ENCODE measurements around the gene BBS1.

The BBS1 gene

GRCh38 chr11:66484806-66485380 is 25.5 kb upstream of the BBS1 start:
- H3K27me3 ChIP-seq (ENCODE audit: insufficient read depth, low read length), result no peaks in the 10 kb centered on the region
- peaks cover 4% of the 10 kb centered on the region for H3K4me1 ChIP-seq (ENCODE audit: insufficient read depth, low read length)
- peaks cover 26% of the 10 kb centered on the region for H3K36me3 ChIP-seq (ENCODE audit: insufficient read depth, low read length)
- no peak overlapping the region for H2AFZ ChIP-seq (ENCODE audit: low read depth, low read length)
- no peak overlapping the region for H3K4me3 ChIP-seq (ENCODE audit: low read length)
- H3K9me3 ChIP-seq (ENCODE audit: low read length), result no peaks in the 10 kb centered on the region

- H3K4me3 ChIP-seq (ENCODE audit: low read length), result no peak overlapping the region
- no peaks in the 10 kb centered on the region for H3K27me3 ChIP-seq (ENCODE audit: insufficient read depth, low read length)
- no peak overlapping the region for H2AFZ ChIP-seq (ENCODE audit: low read depth, low read length)
- H3K4me1 ChIP-seq (ENCODE audit: insufficient read depth, low read length), result no peaks in the 10 kb centered on the region
- H3K9me3 ChIP-seq (ENCODE audit: low read length), result no peaks in the 10 kb centered on the region
- H3K36me3 ChIP-seq (ENCODE audit: insufficient read depth, low read length), result peaks cover 44% of the 10 kb centered on the region
Measured at GRCh38 chr11:66488957-66489356, 21.5 kb upstream of the BBS1 start.

GRCh38 chr11:66489636-66490035 is 20.8 kb upstream of the BBS1 start:
- Histone ChIP-seq H2AFZ (ENCODE audit: low read depth, low read length) (no peak overlapping the region), H3K4me3 (ENCODE audit: low read length) (no peak overlapping the region), H3K4me1 (ENCODE audit: insufficient read depth, low read length) (no peaks in the 10 kb centered on the region), H3K27me3 (ENCODE audit: insufficient read depth, low read length) (no peaks in the 10 kb centered on the region), H3K36me3 (ENCODE audit: insufficient read depth, low read length) (peaks cover 45% of the 10 kb centered on the region), H3K9me3 (ENCODE audit: low read length) (no peaks in the 10 kb centered on the region)

GRCh38 chr11:66491315-66491935 is 19.0 kb upstream of the BBS1 start:
- H3K4me3 ChIP-seq (ENCODE audit: low read length), result no peak overlapping the region
- H3K36me3 ChIP-seq (ENCODE audit: insufficient read depth, low read length), result peaks cover 53% of the 10 kb centered on the region
- no peaks in the 10 kb centered on the region for H3K9me3 ChIP-seq (ENCODE audit: low read length)
- H3K27me3 ChIP-seq (ENCODE audit: insufficient read depth, low read length), result no peaks in the 10 kb centered on the region
- H2AFZ ChIP-seq (ENCODE audit: low read depth, low read length), result no peak overlapping the region
- H3K4me1 ChIP-seq (ENCODE audit: insufficient read depth, low read length), result no peaks in the 10 kb centered on the region

- Histone ChIP-seq H3K27me3 (ENCODE audit: insufficient read depth, low read length) (no peaks in the 10 kb centered on the region), H2AFZ (ENCODE audit: low read depth, low read length) (no peak overlapping the region), H3K9me3 (ENCODE audit: low read length) (no peaks in the 10 kb centered on the region), H3K36me3 (ENCODE audit: insufficient read depth, low read length) (peaks cover 53% of the 10 kb centered on the region), H3K4me3 (ENCODE audit: low read length) (no peak overlapping the region), H3K4me1 (ENCODE audit: insufficient read depth, low read length) (no peaks in the 10 kb centered on the region)
Measured at GRCh38 chr11:66492161-66492865, 18.1 kb upstream of the BBS1 start.

GRCh38 chr11:66493130-66493529 is 17.3 kb upstream of the BBS1 start:
- Histone ChIP-seq H2AFZ (ENCODE audit: low read depth, low read length) (no peak overlapping the region), H3K27me3 (ENCODE audit: insufficient read depth, low read length) (no peaks in the 10 kb centered on the region), H3K36me3 (ENCODE audit: insufficient read depth, low read length) (peaks cover 50% of the 10 kb centered on the region), H3K4me1 (ENCODE audit: insufficient read depth, low read length) (no peaks in the 10 kb centered on the region), H3K4me3 (ENCODE audit: low read length) (no peak overlapping the region), H3K9me3 (ENCODE audit: low read length) (no peaks in the 10 kb centered on the region)

GRCh38 chr11:66494458-66494857 is 16.0 kb upstream of the BBS1 start:
- H3K4me1 ChIP-seq (ENCODE audit: insufficient read depth, low read length), result no peaks in the 10 kb centered on the region
- no peak overlapping the region for H2AFZ ChIP-seq (ENCODE audit: low read depth, low read length)
- no peak overlapping the region for H3K4me3 ChIP-seq (ENCODE audit: low read length)
- H3K27me3 ChIP-seq (ENCODE audit: insufficient read depth, low read length), result no peaks in the 10 kb centered on the region
- peaks cover 56% of the 10 kb centered on the region for H3K36me3 ChIP-seq (ENCODE audit: insufficient read depth, low read length)
- no peaks in the 10 kb centered on the region for H3K9me3 ChIP-seq (ENCODE audit: low read length)

- H3K36me3 ChIP-seq (ENCODE audit: insufficient read depth, low read length), result peaks cover 56% of the 10 kb centered on the region
- H3K4me3 ChIP-seq (ENCODE audit: low read length), result no peak overlapping the region
- H3K4me1 ChIP-seq (ENCODE audit: insufficient read depth, low read length), result no peaks in the 10 kb centered on the region
- no peaks in the 10 kb centered on the region for H3K9me3 ChIP-seq (ENCODE audit: low read length)
- H2AFZ ChIP-seq (ENCODE audit: low read depth, low read length), result no peak overlapping the region
- no peaks in the 10 kb centered on the region for H3K27me3 ChIP-seq (ENCODE audit: insufficient read depth, low read length)
Measured at GRCh38 chr11:66494935-66495334, 15.5 kb upstream of the BBS1 start.

GRCh38 chr11:66495401-66495854 is 15.0 kb upstream of the BBS1 start:
- Histone ChIP-seq H3K27me3 (ENCODE audit: insufficient read depth, low read length) (no peaks in the 10 kb centered on the region), H3K4me3 (ENCODE audit: low read length) (no peak overlapping the region), H2AFZ (ENCODE audit: low read depth, low read length) (no peak overlapping the region), H3K4me1 (ENCODE audit: insufficient read depth, low read length) (no peaks in the 10 kb centered on the region), H3K9me3 (ENCODE audit: low read length) (no peaks in the 10 kb centered on the region), H3K36me3 (ENCODE audit: insufficient read depth, low read length) (peaks cover 56% of the 10 kb centered on the region)

- Histone ChIP-seq H3K9me3 (ENCODE audit: low read length) (no peaks in the 10 kb centered on the region), H3K4me3 (ENCODE audit: low read length) (no peak overlapping the region), H3K27me3 (ENCODE audit: insufficient read depth, low read length) (no peaks in the 10 kb centered on the region), H3K4me1 (ENCODE audit: insufficient read depth, low read length) (no peaks in the 10 kb centered on the region), H2AFZ (ENCODE audit: low read depth, low read length) (no peak overlapping the region), H3K36me3 (ENCODE audit: insufficient read depth, low read length) (peaks cover 48% of the 10 kb centered on the region)
Measured at GRCh38 chr11:66497206-66497605, 13.2 kb upstream of the BBS1 start.

GRCh38 chr11:66498506-66498905 is 11.9 kb upstream of the BBS1 start:
- no peak overlapping the region for H3K4me3 ChIP-seq (ENCODE audit: low read length)
- no peaks in the 10 kb centered on the region for H3K27me3 ChIP-seq (ENCODE audit: insufficient read depth, low read length)
- no peak overlapping the region for H2AFZ ChIP-seq (ENCODE audit: low read depth, low read length)
- no peaks in the 10 kb centered on the region for H3K4me1 ChIP-seq (ENCODE audit: insufficient read depth, low read length)
- peaks cover 38% of the 10 kb centered on the region for H3K36me3 ChIP-seq (ENCODE audit: insufficient read depth, low read length)
- no peaks in the 10 kb centered on the region for H3K9me3 ChIP-seq (ENCODE audit: low read length)

GRCh38 chr11:66505276-66505816 is 5.1 kb upstream of the BBS1 start:
- Histone ChIP-seq H3K4me1 (ENCODE audit: insufficient read depth, low read length) (no peaks in the 10 kb centered on the region), H3K9me3 (ENCODE audit: low read length) (no peaks in the 10 kb centered on the region), H3K36me3 (ENCODE audit: insufficient read depth, low read length) (peaks cover 22% of the 10 kb centered on the region), H3K4me3 (ENCODE audit: low read length) (no peak overlapping the region), H3K27me3 (ENCODE audit: insufficient read depth, low read length) (no peaks in the 10 kb centered on the region), H2AFZ (ENCODE audit: low read depth, low read length) (no peak overlapping the region)

GRCh38 chr11:66509131-66509561 is 1.3 kb upstream of the BBS1 start:
- peaks cover 4% of the 10 kb centered on the region for H3K4me1 ChIP-seq (ENCODE audit: insufficient read depth, low read length)
- H3K9me3 ChIP-seq (ENCODE audit: low read length), result no peaks in the 10 kb centered on the region
- peaks cover 30% of the 10 kb centered on the region for H3K36me3 ChIP-seq (ENCODE audit: insufficient read depth, low read length)
- H3K4me3 ChIP-seq (ENCODE audit: low read length), result no peak overlapping the region
- H3K27me3 ChIP-seq (ENCODE audit: insufficient read depth, low read length), result no peaks in the 10 kb centered on the region
- no peak overlapping the region for H2AFZ ChIP-seq (ENCODE audit: low read depth, low read length)
